Nucleus accumbens (tissue), 56 donors: Measurements from ENCODE around the gene C1orf53.
A peak's percentile ranks its signal among the peaks of the same experiment; 100 is the strongest.
"Not testable (repeated sequence)": the region's sequence is repeated elsewhere in the genome, so short reads cannot be mapped to it uniquely, and the experiment has no call there.

Source experiments
- DNase-seq, 56 donors: peaks; one replicate each; lab custom pipeline; 2025; lab: John Stamatoyannopoulos, UW

C1orf53 gene

GRCh38 chr1:197902454-197903195 is at the start of gene C1orf53:
Gene C1orf53 (plus strand): TSS chr1:197902630. CDS start chr1:197902650, 20 bp downstream.
- peak in 55 of 56 donors; percentile 39 to 93 (median 84) for DNase-seq

- DNase-seq = not testable (repeated sequence)
These were observed 46.7 kb upstream of the C1orf53 start for GRCh38 chr1:197855751-197856150.

DNA sequence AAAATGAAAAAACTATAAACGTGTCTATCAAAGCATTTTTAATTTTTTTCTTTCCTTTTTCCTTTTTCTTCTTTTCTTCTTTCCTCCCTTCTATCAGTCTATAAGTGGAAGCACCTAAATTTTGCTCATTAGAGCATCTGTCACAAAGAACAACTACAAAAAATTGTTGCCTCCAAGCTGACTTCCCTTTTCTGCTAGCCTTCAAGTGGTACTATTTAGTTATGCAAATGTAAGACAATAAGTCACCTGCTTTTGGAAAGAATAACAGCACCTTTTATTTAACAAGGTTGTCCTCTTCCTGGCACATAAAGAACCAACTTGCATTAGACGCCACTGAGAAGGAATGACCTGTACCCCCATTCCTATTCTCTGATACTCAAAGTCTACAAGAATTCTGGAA is 45.0 kb upstream of the C1orf53 start:
- DNase-seq = no peak

DNA sequence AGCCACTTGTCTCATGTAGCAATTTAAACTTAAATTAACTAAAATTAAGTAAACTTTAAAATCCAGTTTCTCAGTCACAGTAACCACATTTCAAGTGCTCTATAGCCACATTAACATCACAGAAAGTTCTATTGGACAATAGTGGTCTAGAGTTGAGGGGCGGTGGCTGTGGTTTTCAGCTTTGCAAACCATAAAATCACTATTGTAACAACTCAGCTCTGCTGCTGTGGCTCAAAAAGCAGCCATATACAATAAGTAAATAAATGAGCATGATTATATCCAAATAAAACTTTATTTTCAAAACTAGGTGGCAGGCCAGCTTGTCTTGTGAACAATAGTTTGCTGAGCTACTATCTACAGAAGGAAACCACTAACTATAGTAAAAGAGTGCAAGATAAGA is 43.4 kb upstream of the C1orf53 start:
- DNase-seq = no peak

- DNase-seq = no peak
These were observed 40.2 kb upstream of the C1orf53 start for GRCh38 chr1:197862221-197862620.

DNA sequence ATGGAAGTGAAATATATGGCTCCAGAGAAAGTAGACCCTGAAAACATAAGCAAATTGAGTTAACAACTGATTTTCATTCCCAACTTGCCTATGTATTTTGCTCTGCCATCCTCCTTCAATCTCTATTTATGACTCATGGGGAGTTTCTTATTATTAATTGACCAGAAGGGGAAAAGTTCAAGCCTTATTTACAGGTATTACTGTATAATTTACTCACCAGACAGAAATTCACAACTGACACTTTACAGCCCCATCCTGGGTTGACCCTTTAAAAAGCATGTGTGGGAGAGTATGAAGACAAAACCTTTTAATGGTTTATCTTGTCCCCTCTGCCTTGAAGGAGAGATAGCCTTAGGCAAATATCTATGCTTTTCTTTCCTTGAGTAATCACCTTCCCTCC is 39.8 kb upstream of the C1orf53 start:
- DNase-seq = no peak

DNA sequence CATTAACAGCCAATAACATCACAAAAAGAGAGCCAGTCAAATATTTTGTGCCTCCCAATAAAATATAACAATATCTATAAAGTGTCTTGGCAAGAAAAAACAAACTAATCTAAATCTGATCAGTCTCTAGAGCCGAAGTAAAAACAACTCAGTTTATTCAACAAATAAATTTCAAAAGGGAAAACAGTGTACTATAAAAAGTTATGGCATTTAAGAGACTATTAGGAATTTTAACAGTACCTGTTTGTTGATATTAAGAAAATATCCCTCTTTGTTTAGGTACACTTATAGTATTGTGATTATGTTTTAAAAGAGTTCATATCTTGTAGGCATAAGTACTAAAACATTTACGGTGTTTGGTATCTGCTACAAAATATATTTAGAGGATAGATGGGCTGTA is 36.6 kb upstream of the C1orf53 start:
- no peak for DNase-seq

- DNase-seq = no peak
These were observed 33.5 kb upstream of the C1orf53 start for GRCh38 chr1:197868751-197869489.

DNA sequence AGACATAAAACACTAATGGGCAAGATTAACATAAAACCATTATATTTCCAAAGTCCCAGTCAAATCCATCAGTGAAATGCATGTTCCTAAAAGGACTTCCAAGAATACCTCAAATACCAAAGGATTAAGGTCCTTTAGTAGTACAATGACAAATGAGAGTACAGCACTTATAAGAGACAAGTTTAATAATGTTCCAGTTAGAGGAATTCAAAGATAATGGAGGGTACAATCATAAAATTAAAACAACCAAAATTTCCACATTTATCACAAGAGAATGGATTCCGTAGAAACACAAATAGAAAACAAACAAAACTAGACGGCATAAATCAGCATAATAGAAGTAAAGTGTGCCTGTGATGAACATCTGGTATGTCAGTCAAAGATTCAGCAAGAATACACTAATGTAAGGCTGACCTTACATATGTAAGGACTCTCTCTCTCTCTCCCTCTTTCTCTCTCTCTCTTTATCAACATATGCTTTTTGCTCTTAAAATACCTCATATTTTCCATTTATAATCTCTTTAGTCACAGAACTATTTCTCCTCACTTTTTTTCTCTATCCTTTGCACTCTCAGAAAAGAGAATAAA is 32.8 kb upstream of the C1orf53 start:
- no peak for DNase-seq

GRCh38 chr1:197876894-197877293 is 25.5 kb upstream of the C1orf53 start:
- no peak for DNase-seq

- DNase-seq = not testable (repeated sequence)
These were observed 22.0 kb upstream of the C1orf53 start for GRCh38 chr1:197880385-197880784.

GRCh38 chr1:197882241-197882640 is 20.2 kb upstream of the C1orf53 start:
- not testable (repeated sequence) for DNase-seq

GRCh38 chr1:197884173-197884572 is 18.3 kb upstream of the C1orf53 start:
- no peak for DNase-seq

DNA sequence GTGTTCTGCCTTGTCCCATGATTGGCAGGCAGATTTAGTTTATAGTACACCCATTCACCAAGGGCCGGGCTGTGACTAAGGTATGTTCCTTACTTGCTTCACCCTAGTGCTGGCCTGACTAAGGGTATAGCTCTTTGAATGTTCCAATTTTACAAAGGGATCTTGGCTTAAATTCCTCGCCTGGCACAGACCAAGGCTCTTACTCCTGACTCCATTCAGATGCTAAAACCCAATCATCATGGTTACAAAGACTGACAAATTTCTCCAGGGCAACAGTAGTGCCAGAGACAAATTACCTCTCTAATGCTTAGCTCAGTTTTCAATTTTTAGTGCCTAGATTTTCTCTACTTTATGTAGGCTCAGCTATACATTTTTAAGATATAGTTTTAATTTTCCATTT is 11.5 kb upstream of the C1orf53 start:
- DNase-seq = peak in 2 of 56 donors; percentile 14 to 16

GRCh38 chr1:197892684-197893083 is 9.7 kb upstream of the C1orf53 start:
- no peak for DNase-seq

DNA sequence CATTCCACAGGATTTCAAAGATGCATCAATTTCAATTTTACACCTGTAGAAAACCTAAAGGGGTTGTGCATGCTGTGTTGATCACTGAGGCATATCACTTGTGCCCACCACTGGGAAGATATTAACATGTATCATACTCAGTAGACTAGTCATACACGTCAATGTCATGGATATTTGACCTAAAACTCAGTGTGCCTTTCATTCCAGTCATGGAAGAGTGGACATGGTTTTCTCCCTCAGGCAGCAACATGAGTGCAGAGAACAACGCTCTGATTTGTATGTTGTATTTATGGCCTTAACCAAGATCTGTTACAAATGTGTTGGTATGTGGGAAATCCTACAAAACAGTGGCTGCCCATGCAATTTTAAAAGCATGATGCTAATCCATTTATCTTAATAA is 6.1 kb upstream of the C1orf53 start:
- DNase-seq = no peak

- no peak for DNase-seq
These were observed 3.4 kb upstream of the C1orf53 start for GRCh38 chr1:197899037-197899436.

GRCh38 chr1:197902131-197902453 is 338 bp upstream of the C1orf53 start:
- peak in 3 of 56 donors; percentile 53 to 73 (median 70) for DNase-seq

GRCh38 chr1:197903196-197903514 is 725 bp downstream of the C1orf53 start:
- DNase-seq = no peak

GRCh38 chr1:197904126-197904787 is 1.8 kb downstream of the C1orf53 start:
- DNase-seq = no peak

GRCh38 chr1:197905699-197906351 is 3.4 kb downstream of the C1orf53 start:
- DNase-seq = no peak
